Natural killer cell (primary cell): Measurements from ENCODE around the gene PERCC1. TPM values are rescaled to one million over a fixed set of nuclear protein-coding genes. Genes with fewer than 3 reads are reported as not detected.

Source experiments
- ATAC-seq, 3 donors: fragments of 150-1000 bp in 2 of 3; fragments of 200-7000 bp in 1 of 3; cut with Tn5 transposase; 1 replicate in 1 of 3; 2 replicates in 2 of 3; pipeline ENCODE4 v1.10.0; 2021; ENCODE audit warnings: mild to moderate bottlenecking in 2 of 3, moderate library complexity in 2 of 3
- DNase-seq, 2 donors: peaks; one replicate each; pipeline versions ENCODE4 v3.0.0 to v3.0.0-alpha.2; 2013 to 2021; ENCODE audit warnings: mixed read lengths in 1 of 2
- H3K27ac ChIP-seq: one replicate; pipeline ENCODE4 v1.5.1; 2013; ENCODE audit warnings: mild to moderate bottlenecking, low read length
- H3K27me3 ChIP-seq: one replicate; pipeline ENCODE4 v1.6.1; 2013; ENCODE audit warnings: low read length; ENCODE audit not compliant: control insufficient read depth, insufficient read depth
- H3K36me3 ChIP-seq: one replicate; pipeline ENCODE4 v1.6.1; 2013; ENCODE audit warnings: low read length; ENCODE audit not compliant: control insufficient read depth, insufficient read depth
- H3K4me1 ChIP-seq: one replicate; pipeline ENCODE4 v1.6.1; 2013; ENCODE audit warnings: low read length; ENCODE audit not compliant: control insufficient read depth, insufficient read depth
- H3K4me3 ChIP-seq: one replicate; pipeline ENCODE4 v1.5.1; 2013; ENCODE audit warnings: low read length
- H3K9me3 ChIP-seq: one replicate; pipeline ENCODE4 v1.6.1; 2013; ENCODE audit warnings: low read length; ENCODE audit not compliant: control insufficient read depth, insufficient read depth
- H3K27ac Mint-ChIP-seq, 2 donors: one replicate each; pipeline ENCODE4 v1.8.0; 2022; ENCODE audit warnings: mild to moderate bottlenecking in 2 of 2, mixed read lengths in 2 of 2, moderate library complexity in 1 of 2
- H3K27me3 Mint-ChIP-seq, 2 donors: one replicate each; pipeline ENCODE4 v1.8.0; 2022; ENCODE audit warnings: low read depth in 2 of 2, mixed read lengths in 2 of 2
- H3K36me3 Mint-ChIP-seq: one replicate; pipeline ENCODE4 v1.8.0; 2022; ENCODE audit warnings: mixed read lengths
- H3K4me1 Mint-ChIP-seq, 2 donors: one replicate each; pipeline ENCODE4 v1.8.0; 2022; ENCODE audit warnings: mixed read lengths in 2 of 2
- H3K4me3 Mint-ChIP-seq: one replicate; pipeline ENCODE4 v1.8.0; 2022; ENCODE audit warnings: mild to moderate bottlenecking, moderate library complexity, mixed read lengths
- H3K9me3 Mint-ChIP-seq, 2 donors: one replicate each; pipeline ENCODE4 v1.8.0; 2022; ENCODE audit warnings: mixed read lengths in 2 of 2
- WGBS: methylation state at CpG from one replicate; pipeline ENCODE4 v1.1.7; 2013; ENCODE audit warnings: missing lambda C conversion rate; ENCODE audit not compliant: insufficient coverage; 5-methylcytosine and 5-hydroxymethylcytosine counted together
- intact Hi-C: fragments of 100-400 bp; cut with micrococcal nuclease; formaldehyde crosslinking; loops from one replicate; pipeline ENCODE4 v1.14.2; 2022
- total RNA-seq, 4 donors: library from RNA; stranded (reverse); fragments of 120-200 nt in 1 of 4; gene quantifications; one replicate each; pipeline versions ENCODE4 v1.2.3 to v1.2.4, GENCODE V29; 2013 to 2022
- TF ChIP-seq, protein P1 (sequence below): fragments of 200-600 bp; IDR thresholded peaks from one replicate; pipeline ENCODE4 v1.8.0; 2022; ENCODE audit warnings: antibody characterized with exemption

PERCC1 gene
- total RNA-seq, 3 donors from 2014 or later (not counting 1 experiment from before 2014, with no cell fraction given) = 0.68 to 0.96 (median 0.83) TPM

DNA sequence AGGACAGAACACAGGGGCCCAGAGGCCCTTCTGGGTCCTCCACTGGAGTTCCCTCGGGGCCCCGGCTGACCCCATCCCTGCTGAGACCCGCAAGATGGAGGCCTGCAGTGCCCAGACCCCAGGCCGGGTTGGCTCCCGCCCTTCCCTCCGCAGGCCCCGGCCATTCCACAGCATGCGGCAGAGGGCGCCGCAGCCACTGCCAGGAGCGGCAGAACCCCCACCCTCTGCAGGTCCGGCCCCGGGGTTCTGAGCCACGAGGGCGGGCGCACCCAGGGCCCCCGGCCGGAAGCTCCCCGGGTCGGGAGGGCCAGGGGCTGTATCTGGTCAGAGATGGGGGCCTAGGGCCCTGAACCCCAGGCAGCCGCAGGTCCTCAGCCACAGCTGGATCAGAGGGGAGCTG, 2.4 kb upstream of the PERCC1 start:
- intact Hi-C loops = no loop called here
- H3K27me3 Mint-ChIP-seq = no peaks in the 10 kb centered on the region
- DNase-seq (peak in 1 of 2 donors; percentile 59), ATAC-seq (peak; percentile 48 to 79 (median 79))
- H3K27me3 ChIP-seq = no peaks in the 10 kb centered on the region
- peaks cover 35% of the 10 kb centered on the region for H3K4me1 ChIP-seq
- H3K4me3 Mint-ChIP-seq = peak overlapping the region; percentile 59
- H3K9me3 ChIP-seq = no peaks in the 10 kb centered on the region
- H3K36me3 ChIP-seq = no peaks in the 10 kb centered on the region
- H3K4me3 ChIP-seq = no peak overlapping the region
- 13% methylated on average over 21 of the region's 21 CpGs for WGBS
- H3K36me3 Mint-ChIP-seq = no peaks in the 10 kb centered on the region
- peaks cover 0 to 7% of the 10 kb centered on the region in 2 donors for H3K4me1 Mint-ChIP-seq
- H3K27ac ChIP-seq = no peak overlapping the region
- H3K27ac Mint-ChIP-seq = peak overlapping the region in 1 of 2 donors; percentile 38
- H3K9me3 Mint-ChIP-seq = no peaks in the 10 kb centered on the region
- TF ChIP-seq, protein P1, sequence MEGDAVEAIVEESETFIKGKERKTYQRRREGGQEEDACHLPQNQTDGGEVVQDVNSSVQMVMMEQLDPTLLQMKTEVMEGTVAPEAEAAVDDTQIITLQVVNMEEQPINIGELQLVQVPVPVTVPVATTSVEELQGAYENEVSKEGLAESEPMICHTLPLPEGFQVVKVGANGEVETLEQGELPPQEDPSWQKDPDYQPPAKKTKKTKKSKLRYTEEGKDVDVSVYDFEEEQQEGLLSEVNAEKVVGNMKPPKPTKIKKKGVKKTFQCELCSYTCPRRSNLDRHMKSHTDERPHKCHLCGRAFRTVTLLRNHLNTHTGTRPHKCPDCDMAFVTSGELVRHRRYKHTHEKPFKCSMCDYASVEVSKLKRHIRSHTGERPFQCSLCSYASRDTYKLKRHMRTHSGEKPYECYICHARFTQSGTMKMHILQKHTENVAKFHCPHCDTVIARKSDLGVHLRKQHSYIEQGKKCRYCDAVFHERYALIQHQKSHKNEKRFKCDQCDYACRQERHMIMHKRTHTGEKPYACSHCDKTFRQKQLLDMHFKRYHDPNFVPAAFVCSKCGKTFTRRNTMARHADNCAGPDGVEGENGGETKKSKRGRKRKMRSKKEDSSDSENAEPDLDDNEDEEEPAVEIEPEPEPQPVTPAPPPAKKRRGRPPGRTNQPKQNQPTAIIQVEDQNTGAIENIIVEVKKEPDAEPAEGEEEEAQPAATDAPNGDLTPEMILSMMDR = no peak

DNA sequence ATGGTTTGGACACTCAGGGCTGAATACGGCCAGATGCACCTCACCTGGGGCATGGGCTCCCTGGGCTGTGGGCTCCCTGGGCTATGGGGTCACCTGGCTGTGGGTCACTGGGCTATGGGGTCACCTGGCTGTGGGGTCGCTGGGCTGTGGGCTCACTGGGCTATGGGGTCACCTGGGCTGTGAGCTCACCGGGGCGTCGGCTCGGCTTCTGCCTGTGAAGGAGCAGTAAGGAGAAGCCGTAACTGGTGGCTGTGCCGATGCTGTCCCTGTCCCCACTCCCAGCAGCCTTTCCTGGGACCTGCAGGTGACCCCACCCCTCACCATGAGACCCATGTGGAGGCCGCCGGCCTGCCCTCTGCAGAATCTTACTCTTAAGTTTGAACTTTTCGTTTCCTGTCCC, 1.9 kb upstream of the PERCC1 start:
- ATAC-seq (no peak), DNase-seq (no peak)
- H3K27ac ChIP-seq = no peak overlapping the region
- TF ChIP-seq, protein P1 = no peak
- WGBS = 83% methylated on average over 11 of the region's 11 CpGs
- H3K27ac Mint-ChIP-seq = no peak overlapping the region
- no peaks in the 10 kb centered on the region for H3K36me3 ChIP-seq
- H3K4me3 Mint-ChIP-seq = no peak overlapping the region
- no peaks in the 10 kb centered on the region for H3K9me3 ChIP-seq
- H3K4me1 Mint-ChIP-seq = peaks cover 0 to 7% of the 10 kb centered on the region in 2 donors
- no peak overlapping the region for H3K4me3 ChIP-seq
- intact Hi-C loops = no loop called here
- no peaks in the 10 kb centered on the region for H3K27me3 Mint-ChIP-seq
- H3K27me3 ChIP-seq = no peaks in the 10 kb centered on the region
- no peaks in the 10 kb centered on the region for H3K9me3 Mint-ChIP-seq
- no peaks in the 10 kb centered on the region for H3K36me3 Mint-ChIP-seq
- peaks cover 40% of the 10 kb centered on the region for H3K4me1 ChIP-seq

DNA sequence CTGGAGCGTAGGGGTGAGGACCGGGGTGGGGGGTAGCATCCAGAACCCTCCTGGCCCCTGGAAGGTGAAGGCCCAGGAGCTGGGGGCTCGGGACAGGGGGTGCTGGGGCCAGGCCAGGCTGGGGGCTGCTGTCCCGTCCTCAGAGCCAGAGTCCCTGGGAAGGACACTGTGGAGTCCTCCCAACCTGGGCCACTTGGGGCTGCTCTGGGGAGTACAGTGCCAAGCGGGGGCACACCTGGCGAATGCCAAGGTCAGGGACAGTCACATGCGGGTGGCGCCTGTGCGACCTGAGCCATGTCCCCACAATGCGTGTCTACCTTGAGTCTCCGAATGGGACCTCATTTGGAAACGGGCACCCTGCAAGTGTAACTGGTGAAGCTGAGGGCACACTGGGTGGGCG, 1.2 kb upstream of the PERCC1 start:
- Mint-ChIP-seq H3K27ac (peak overlapping the region in 1 of 2 donors; percentile 59), H3K9me3 (no peaks in the 10 kb centered on the region), H3K4me1 (peaks cover 0 to 7% of the 10 kb centered on the region in 2 donors), H3K36me3 (no peaks in the 10 kb centered on the region), H3K4me3 (no peak overlapping the region), H3K27me3 (no peaks in the 10 kb centered on the region)
- Histone ChIP-seq H3K36me3 (no peaks in the 10 kb centered on the region), H3K27ac (no peak overlapping the region), H3K27me3 (no peaks in the 10 kb centered on the region), H3K4me1 (peaks cover 41% of the 10 kb centered on the region), H3K9me3 (no peaks in the 10 kb centered on the region), H3K4me3 (no peak overlapping the region)
- ATAC-seq = no peak
- DNase-seq = no peak
- WGBS = 93% methylated on average over 13 of the region's 13 CpGs
- intact Hi-C loops = no loop called here
- TF ChIP-seq, protein P1 = no peak

DNA sequence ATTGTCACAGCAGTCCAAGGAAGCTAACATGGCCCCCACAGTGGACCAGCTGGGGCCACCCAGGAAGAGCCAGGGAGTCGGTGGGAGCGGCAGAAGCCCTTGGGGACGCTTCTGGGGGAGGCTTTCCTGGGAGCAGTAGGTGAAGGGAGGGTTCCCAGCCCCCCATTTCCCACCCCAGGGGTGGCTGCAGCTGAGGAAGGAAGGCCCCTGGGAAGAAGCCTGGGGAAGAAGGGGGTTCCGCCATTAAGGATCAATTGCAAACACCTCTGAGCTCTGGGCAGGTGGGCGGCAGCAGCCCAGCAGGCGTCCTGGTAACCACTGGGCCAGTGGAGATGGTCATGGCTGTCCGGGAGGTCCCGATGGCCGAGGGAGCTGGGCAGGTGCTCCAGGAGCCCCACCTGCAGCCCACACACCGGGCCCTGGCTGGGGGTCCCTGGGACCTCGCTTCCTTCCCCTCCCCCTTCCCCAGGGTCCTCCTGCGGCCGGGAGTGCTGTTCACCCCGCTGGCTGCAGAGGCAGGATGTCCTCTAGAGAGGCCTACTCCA, 592 bp upstream of the PERCC1 start:
- intact Hi-C loops = no loop called here
- Mint-ChIP-seq H3K4me1 (peaks cover 0 to 7% of the 10 kb centered on the region in 2 donors), H3K27ac (peak overlapping the region in 1 of 2 donors; percentile 59), H3K27me3 (no peaks in the 10 kb centered on the region), H3K9me3 (no peaks in the 10 kb centered on the region), H3K4me3 (no peak overlapping the region), H3K36me3 (no peaks in the 10 kb centered on the region)
- TF ChIP-seq, protein P1 = no peak
- ATAC-seq (no peak), DNase-seq (no peak)
- Histone ChIP-seq H3K27me3 (no peaks in the 10 kb centered on the region), H3K27ac (no peak overlapping the region), H3K4me1 (peaks cover 41% of the 10 kb centered on the region), H3K36me3 (no peaks in the 10 kb centered on the region), H3K9me3 (no peaks in the 10 kb centered on the region), H3K4me3 (no peak overlapping the region)
- WGBS = 67% methylated on average over 13 of the region's 14 CpGs
